ENCODE measurements around the gene CERKL. TPM values are rescaled to one million over a fixed set of nuclear protein-coding genes. Genes with fewer than 3 reads are reported as not detected.
A peak's percentile ranks its signal among the peaks of the same experiment; 100 is the strongest.

The CERKL gene
- total and polyA plus RNA-seq, 9 of the 15 experiments (the other 6 are each of a cell fraction or from before 2014, with no cell fraction given): 0.04 to 0.08 TPM; not detected in 7

GRCh38 chr2:181677912-181678586 lies 21.1 kb upstream of the CERKL start (continued):
- TF ChIP-seq USF2 (CRISPR knock-in tag; IDR thresholded peaks at IDR 0.05) (0 out of 2 replicates have a peak, but pooled peaks have one; percentile 6), MAX (CRISPR knock-in tag; IDR thresholded peaks at IDR 0.05) (no peak), ELF2 (CRISPR knock-in tag; IDR thresholded peaks at IDR 0.05) (no peak), ZNF146 (CRISPR knock-in tag; IDR thresholded peaks at IDR 0.05; ENCODE audit: unreplicated experiment) (no peak), MCM3 (IDR thresholded peaks at IDR 0.05) (no peak), LCOR (CRISPR knock-in tag; IDR thresholded peaks at IDR 0.05) (peak; percentile 26; the same call in 1 of the 2 replicates), IRF9 (tag; IDR thresholded peaks at IDR 0.05) (no peak), AFF1 (IDR thresholded peaks at IDR 0.05; ENCODE audit: low read depth in 1 of 2, partially characterized antibody in 2 of 2) (peak in 1 of 2 experiments; percentile 50), PHF21A (IDR thresholded peaks at IDR 0.05; ENCODE audit: borderline replicate concordance, low read depth) (no peak), EHMT2 (IDR thresholded peaks at IDR 0.05) (peak; percentile 98), EWSR1 (IDR thresholded peaks at IDR 0.05; ENCODE audit: borderline replicate concordance, low read depth, partially characterized antibody) (no peak), MIER1 (IDR thresholded peaks at IDR 0.05; ENCODE audit: low read depth) (peak; percentile 94), VEZF1 (CRISPR knock-in tag; IDR thresholded peaks at IDR 0.05) (no peak), TFAP4 (CRISPR knock-in tag; IDR thresholded peaks at IDR 0.05; ENCODE audit: borderline replicate concordance) (0 out of 2 replicates have a peak, but pooled peaks have one; percentile 22), ZNF511 (CRISPR knock-in tag; IDR thresholded peaks at IDR 0.05) (peak; percentile 96), ZNF695 (CRISPR knock-in tag; IDR thresholded peaks at IDR 0.05) (no peak)

Data from K562 (cell line).